ENCODE data around the gene FOXC1.

Gene FOXC1

GRCh38 chr6:1609648-1610496 is at the start of gene FOXC1:
Gene FOXC1 (plus strand): TSS chr6:1609915. CDS start chr6:1610446, 531 bp downstream.
- no peak for DNase-seq (ENCODE audit: low spot score)

- no peak for DNase-seq (ENCODE audit: low spot score)
Observed at GRCh38 chr6:1560281-1561058, 49.2 kb upstream of the FOXC1 start.

GRCh38 chr6:1561355-1561754 is 48.4 kb upstream of the FOXC1 start:
- no peak for DNase-seq (ENCODE audit: low spot score)

GRCh38 chr6:1562171-1562955 is 47.4 kb upstream of the FOXC1 start:
- no peak for DNase-seq (ENCODE audit: low spot score)

GRCh38 chr6:1569377-1569776 is 40.3 kb upstream of the FOXC1 start:
- no peak for DNase-seq (ENCODE audit: low spot score)

GRCh38 chr6:1570848-1571247 is 38.9 kb upstream of the FOXC1 start:
- DNase-seq (ENCODE audit: low spot score), result no peak

GRCh38 chr6:1572892-1573291 is 36.8 kb upstream of the FOXC1 start:
- no peak for DNase-seq (ENCODE audit: low spot score)

GRCh38 chr6:1574083-1574761 is 35.5 kb upstream of the FOXC1 start:
- no peak for DNase-seq (ENCODE audit: low spot score)

- DNase-seq (ENCODE audit: low spot score), result no peak
Observed at GRCh38 chr6:1574890-1575209, 34.9 kb upstream of the FOXC1 start.

- DNase-seq (ENCODE audit: low spot score), result no peak
Observed at GRCh38 chr6:1575210-1576041, 34.3 kb upstream of the FOXC1 start.

- no peak for DNase-seq (ENCODE audit: low spot score)
Observed at GRCh38 chr6:1576166-1576565, 33.5 kb upstream of the FOXC1 start.

- DNase-seq (ENCODE audit: low spot score), result no peak
Observed at GRCh38 chr6:1576711-1577110, 33.0 kb upstream of the FOXC1 start.

- no peak for DNase-seq (ENCODE audit: low spot score)
Observed at GRCh38 chr6:1577146-1577680, 32.5 kb upstream of the FOXC1 start.

- no peak for DNase-seq (ENCODE audit: low spot score)
Observed at GRCh38 chr6:1577896-1578745, 31.6 kb upstream of the FOXC1 start.

GRCh38 chr6:1579096-1579495 is 30.6 kb upstream of the FOXC1 start:
- DNase-seq (ENCODE audit: low spot score), result no peak

GRCh38 chr6:1580109-1580508 is 29.6 kb upstream of the FOXC1 start:
- DNase-seq (ENCODE audit: low spot score), result no peak

GRCh38 chr6:1580585-1580984 is 29.1 kb upstream of the FOXC1 start:
- DNase-seq (ENCODE audit: low spot score), result no peak

- no peak for DNase-seq (ENCODE audit: low spot score)
Observed at GRCh38 chr6:1581120-1581991, 28.4 kb upstream of the FOXC1 start.

- no peak for DNase-seq (ENCODE audit: low spot score)
Observed at GRCh38 chr6:1584146-1584545, 25.6 kb upstream of the FOXC1 start.
